Loucy (cell line): ENCODE data around the gene MDH1.

Source experiments
- H2AFZ ChIP-seq: fragments of 200-600 bp; sonication (generic); 2 replicates; pipeline ENCODE4 v1.6.0; 2016; ENCODE audit warnings: antibody characterized with exemption, mild to moderate bottlenecking, low read length, moderate library complexity
- H3F3A ChIP-seq: fragments of 200-600 bp; 2 replicates; pipeline ENCODE4 v1.6.0; 2016; ENCODE audit warnings: antibody characterized with exemption, low read depth, mild to moderate bottlenecking
- H3K27me3 ChIP-seq: fragments of 200-600 bp; sonication (generic); 2 replicates; pipeline ENCODE4 v1.6.1; 2014; ENCODE audit warnings: low read length, mild to moderate bottlenecking; ENCODE audit not compliant: insufficient read depth, poor library complexity, severe bottlenecking
- H3K36me3 ChIP-seq: fragments of 200-600 bp; sonication (generic); 2 replicates; pipeline ENCODE4 v1.6.1; 2016; ENCODE audit warnings: low read length; ENCODE audit not compliant: insufficient read depth
- H3K4me1 ChIP-seq: fragments of 200-600 bp; sonication (generic); 2 replicates; pipeline ENCODE4 v1.5.1; 2014; ENCODE audit warnings: low read length, mild to moderate bottlenecking; ENCODE audit not compliant: insufficient read depth, poor library complexity, severe bottlenecking
- H3K4me2 ChIP-seq: fragments of 200-600 bp; sonication (generic); 2 replicates; pipeline ENCODE4 v1.6.0; 2014; ENCODE audit warnings: antibody characterized with exemption, low read length, low read depth, mild to moderate bottlenecking; ENCODE audit not compliant: poor library complexity, severe bottlenecking
- H3K4me3 ChIP-seq: fragments of 200-600 bp; sonication (generic); 2 replicates; pipeline ENCODE4 v1.5.1; 2014; ENCODE audit warnings: low read length, mild to moderate bottlenecking, mixed read lengths; ENCODE audit not compliant: poor library complexity, severe bottlenecking
- H3K79me2 ChIP-seq: fragments of 200-600 bp; sonication (generic); 2 replicates; pipeline ENCODE4 v1.6.1; 2014; ENCODE audit warnings: low read length; ENCODE audit not compliant: insufficient read depth
- H3K9ac ChIP-seq: fragments of 200-600 bp; sonication (generic); 2 replicates; pipeline ENCODE4 v1.6.0; 2014; ENCODE audit warnings: mild to moderate bottlenecking, low read depth, low read length, moderate library complexity; ENCODE audit not compliant: poor library complexity, severe bottlenecking
- H3K9me2 ChIP-seq: fragments of 200-600 bp; sonication (generic); replicated peaks from 2 replicates; pipeline ENCODE4 v1.6.1; 2016; ENCODE audit warnings: low read depth, low read length, mixed read lengths
- H3K9me3 ChIP-seq: fragments of 200-600 bp; sonication (generic); 2 replicates; pipeline ENCODE4 v1.6.1; 2014; ENCODE audit warnings: mild to moderate bottlenecking, antibody characterized with exemption, low read length, low read depth; ENCODE audit not compliant: insufficient read depth
- H4K20me1 ChIP-seq: fragments of 200-600 bp; sonication (generic); 2 replicates; pipeline ENCODE4 v1.6.0; 2014; ENCODE audit warnings: antibody characterized with exemption, low read length, mild to moderate bottlenecking; ENCODE audit not compliant: insufficient read depth, poor library complexity, severe bottlenecking
- EZH2phosphoT487 ChIP-seq: fragments of 200-600 bp; IDR thresholded peaks from 2 replicates; pipeline ENCODE4 v1.6.1; 2018; ENCODE audit warnings: antibody characterized with exemption, mild to moderate bottlenecking, moderate library complexity, borderline replicate concordance
- TF ChIP-seq, protein P1 (sequence below): fragments of 200-600 bp; sonication (generic); conservative IDR thresholded peaks from 2 replicates; pipeline ENCODE4 v1.5.1; 2014; ENCODE audit warnings: mild to moderate bottlenecking, antibody characterized with exemption, low read length

Gene MDH1

DNA sequence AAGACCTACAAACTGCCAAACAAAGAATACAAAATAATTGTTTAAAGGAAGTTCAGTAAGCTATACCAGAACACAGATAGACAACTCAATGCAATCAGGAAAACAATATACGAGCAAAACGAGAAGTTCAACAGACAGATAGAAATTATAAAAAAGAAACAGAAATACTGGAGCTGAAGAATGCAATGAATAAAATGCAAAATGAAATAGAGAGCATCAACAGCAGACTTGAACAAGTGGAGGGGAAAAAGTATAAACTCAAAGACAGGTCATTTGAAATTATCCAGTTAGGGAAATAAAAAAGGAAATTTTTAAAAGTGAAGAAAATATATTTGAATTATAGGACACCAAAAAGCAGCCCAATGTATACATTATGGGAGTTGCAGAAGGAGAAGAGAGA is 43.6 kb downstream of the MDH1 start:
- no peak overlapping the region for H3K4me3 ChIP-seq
- peaks cover 2% of the 10 kb centered on the region for H3K4me1 ChIP-seq
- H3K79me2 ChIP-seq: no peaks in the 10 kb centered on the region
- no peak overlapping the region for H3K4me2 ChIP-seq
- H4K20me1 ChIP-seq: no peaks in the 10 kb centered on the region
- no peaks in the 10 kb centered on the region for H3K27me3 ChIP-seq
- H3K36me3 ChIP-seq: no peaks in the 10 kb centered on the region
- no peaks in the 10 kb centered on the region for H3K9me2 ChIP-seq
- no peaks in the 10 kb centered on the region for H3F3A ChIP-seq
- H3K9ac ChIP-seq: no peak overlapping the region
- H3K9me3 ChIP-seq: peaks cover 7% of the 10 kb centered on the region
- TF ChIP-seq, protein P1, sequence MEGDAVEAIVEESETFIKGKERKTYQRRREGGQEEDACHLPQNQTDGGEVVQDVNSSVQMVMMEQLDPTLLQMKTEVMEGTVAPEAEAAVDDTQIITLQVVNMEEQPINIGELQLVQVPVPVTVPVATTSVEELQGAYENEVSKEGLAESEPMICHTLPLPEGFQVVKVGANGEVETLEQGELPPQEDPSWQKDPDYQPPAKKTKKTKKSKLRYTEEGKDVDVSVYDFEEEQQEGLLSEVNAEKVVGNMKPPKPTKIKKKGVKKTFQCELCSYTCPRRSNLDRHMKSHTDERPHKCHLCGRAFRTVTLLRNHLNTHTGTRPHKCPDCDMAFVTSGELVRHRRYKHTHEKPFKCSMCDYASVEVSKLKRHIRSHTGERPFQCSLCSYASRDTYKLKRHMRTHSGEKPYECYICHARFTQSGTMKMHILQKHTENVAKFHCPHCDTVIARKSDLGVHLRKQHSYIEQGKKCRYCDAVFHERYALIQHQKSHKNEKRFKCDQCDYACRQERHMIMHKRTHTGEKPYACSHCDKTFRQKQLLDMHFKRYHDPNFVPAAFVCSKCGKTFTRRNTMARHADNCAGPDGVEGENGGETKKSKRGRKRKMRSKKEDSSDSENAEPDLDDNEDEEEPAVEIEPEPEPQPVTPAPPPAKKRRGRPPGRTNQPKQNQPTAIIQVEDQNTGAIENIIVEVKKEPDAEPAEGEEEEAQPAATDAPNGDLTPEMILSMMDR: no peak
- no peak for TF ChIP-seq EZH2phosphoT487
- H2AFZ ChIP-seq: no peak overlapping the region

DNA sequence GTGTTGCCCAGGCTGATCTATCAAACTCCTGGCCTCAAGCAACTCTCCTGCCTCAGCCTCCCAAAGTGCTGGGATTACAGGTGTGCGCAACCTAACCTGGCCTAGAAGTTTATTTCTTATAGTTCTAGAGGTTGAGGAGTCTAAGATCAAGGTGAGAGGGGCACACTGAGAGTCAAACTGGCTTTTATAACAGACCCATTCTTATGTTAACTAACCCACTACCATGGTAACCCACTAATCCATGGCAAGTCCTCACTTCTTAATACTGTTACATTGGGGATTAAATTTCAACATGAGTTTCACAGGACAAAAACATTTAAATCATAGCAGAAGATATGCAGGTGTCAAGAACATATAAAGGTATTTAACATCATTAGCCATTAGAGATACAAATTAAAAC is 50.6 kb downstream of the MDH1 start:
- Histone ChIP-seq H3K9me2 (no peaks in the 10 kb centered on the region), H3K4me2 (no peak overlapping the region), H3K4me1 (peaks cover 5% of the 10 kb centered on the region), H3K27me3 (no peaks in the 10 kb centered on the region), H2AFZ (no peak overlapping the region), H4K20me1 (no peaks in the 10 kb centered on the region), H3K36me3 (no peaks in the 10 kb centered on the region), H3F3A (no peaks in the 10 kb centered on the region), H3K4me3 (no peak overlapping the region), H3K79me2 (no peaks in the 10 kb centered on the region), H3K9ac (no peak overlapping the region), H3K9me3 (no peaks in the 10 kb centered on the region; the same call in 1 of the 2 replicates)
- TF ChIP-seq EZH2phosphoT487: no peak
- TF ChIP-seq, protein P1: no peak

DNA sequence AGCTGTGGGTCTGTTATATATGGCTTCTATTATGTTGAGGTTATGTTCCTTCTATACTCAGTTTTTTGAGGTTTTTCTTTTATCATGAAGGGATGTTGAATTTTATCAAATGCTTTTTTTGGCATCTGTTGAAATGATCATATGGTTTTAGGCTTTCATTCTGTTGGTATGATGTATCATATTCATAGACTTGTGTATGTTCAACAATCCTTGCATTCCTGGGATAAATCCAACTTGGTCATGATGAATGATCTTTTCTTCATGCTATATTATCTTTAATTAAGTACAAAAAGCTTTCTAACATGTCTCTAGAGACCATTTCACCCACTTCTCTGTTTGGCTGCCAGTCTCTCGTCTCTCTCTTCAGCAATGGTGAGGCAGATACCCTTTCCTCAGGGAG is 54.2 kb downstream of the MDH1 start:
- no peaks in the 10 kb centered on the region for H4K20me1 ChIP-seq

More for the DNA sequence above, 54.2 kb downstream of the MDH1 start:
- H3K9me3 ChIP-seq: no peaks in the 10 kb centered on the region
- no peaks in the 10 kb centered on the region for H3K27me3 ChIP-seq
- TF ChIP-seq EZH2phosphoT487: no peak
- TF ChIP-seq, protein P1: no peak
- H2AFZ ChIP-seq: no peak overlapping the region
- H3K9ac ChIP-seq: no peak overlapping the region
- no peak overlapping the region for H3K4me3 ChIP-seq
- H3K4me2 ChIP-seq: no peak overlapping the region
- no peaks in the 10 kb centered on the region for H3F3A ChIP-seq
- H3K36me3 ChIP-seq: no peaks in the 10 kb centered on the region
- no peaks in the 10 kb centered on the region for H3K79me2 ChIP-seq
- H3K4me1 ChIP-seq: no peaks in the 10 kb centered on the region
- H3K9me2 ChIP-seq: no peaks in the 10 kb centered on the region
